ENCODE measurements around the gene IL17RE.
A peak's percentile ranks its signal among the peaks of the same experiment; 100 is the strongest.
"Not testable (repeated sequence)": the region's sequence is repeated elsewhere in the genome, so short reads cannot be mapped to it uniquely, and the experiment has no call there.

Gene IL17RE

GRCh38 chr3:9902372-9903237 is at the start of gene IL17RE:
IL17RE (plus strand) TSS chr3:9902848; CDS start chr3:9902933, 85 bp downstream.
- DNase-seq (ENCODE audit: low spot score): peak; percentile 73

GRCh38 chr3:9854291-9854940 is 48.2 kb upstream of the IL17RE start:
- DNase-seq (ENCODE audit: low spot score): not testable (repeated sequence)

- DNase-seq (ENCODE audit: low spot score): no peak
Observed at GRCh38 chr3:9855594-9855993, 47.1 kb upstream of the IL17RE start.

GRCh38 chr3:9859530-9860025 is 43.1 kb upstream of the IL17RE start:
- no peak for DNase-seq (ENCODE audit: low spot score)

- peak; percentile 41 for DNase-seq (ENCODE audit: low spot score)
Observed at GRCh38 chr3:9861201-9861600, 41.4 kb upstream of the IL17RE start.

- no peak for DNase-seq (ENCODE audit: low spot score)
Observed at GRCh38 chr3:9861626-9862130, 41.0 kb upstream of the IL17RE start.

- peak; percentile 89 for DNase-seq (ENCODE audit: low spot score)
Observed at GRCh38 chr3:9862391-9863057, 40.1 kb upstream of the IL17RE start.

GRCh38 chr3:9863058-9863772 is 39.4 kb upstream of the IL17RE start:
- no peak for DNase-seq (ENCODE audit: low spot score)

GRCh38 chr3:9864200-9864927 is 38.3 kb upstream of the IL17RE start:
- no peak for DNase-seq (ENCODE audit: low spot score)

GRCh38 chr3:9865125-9865637 is 37.5 kb upstream of the IL17RE start:
- DNase-seq (ENCODE audit: low spot score): not testable (repeated sequence)

GRCh38 chr3:9866639-9867038 is 36.0 kb upstream of the IL17RE start:
- no peak for DNase-seq (ENCODE audit: low spot score)

- DNase-seq (ENCODE audit: low spot score): no peak
Observed at GRCh38 chr3:9867106-9867505, 35.5 kb upstream of the IL17RE start.

GRCh38 chr3:9869955-9870354 is 32.7 kb upstream of the IL17RE start:
- no peak for DNase-seq (ENCODE audit: low spot score)

GRCh38 chr3:9870978-9871377 is 31.7 kb upstream of the IL17RE start:
- no peak for DNase-seq (ENCODE audit: low spot score)

- not testable (repeated sequence) for DNase-seq (ENCODE audit: low spot score)
Observed at GRCh38 chr3:9872067-9872466, 30.6 kb upstream of the IL17RE start.

- DNase-seq (ENCODE audit: low spot score): no peak
Observed at GRCh38 chr3:9875448-9875847, 27.2 kb upstream of the IL17RE start.

- DNase-seq (ENCODE audit: low spot score): not testable (repeated sequence)
Observed at GRCh38 chr3:9876255-9876654, 26.4 kb upstream of the IL17RE start.

- DNase-seq (ENCODE audit: low spot score): no peak
Observed at GRCh38 chr3:9876991-9877390, 25.7 kb upstream of the IL17RE start.

- no peak for DNase-seq (ENCODE audit: low spot score)
Observed at GRCh38 chr3:9878700-9879099, 23.9 kb upstream of the IL17RE start.

- DNase-seq (ENCODE audit: low spot score): no peak
Observed at GRCh38 chr3:9879830-9880549, 22.7 kb upstream of the IL17RE start, which contains the start of gene CIDEC. CIDEC (minus strand) TSS chr3:9880253; CDS start chr3:9878486, 1,767 bp downstream.

Data from iPS-NIHi11 (cell line).